Effector CD8-positive, alpha-beta T cell (primary cell): ENCODE results near the gene BCAN.

Source experiments
- DNase-seq: peaks from one replicate; lab custom pipeline; 2025; lab: John Stamatoyannopoulos, UW

BCAN gene

DNA sequence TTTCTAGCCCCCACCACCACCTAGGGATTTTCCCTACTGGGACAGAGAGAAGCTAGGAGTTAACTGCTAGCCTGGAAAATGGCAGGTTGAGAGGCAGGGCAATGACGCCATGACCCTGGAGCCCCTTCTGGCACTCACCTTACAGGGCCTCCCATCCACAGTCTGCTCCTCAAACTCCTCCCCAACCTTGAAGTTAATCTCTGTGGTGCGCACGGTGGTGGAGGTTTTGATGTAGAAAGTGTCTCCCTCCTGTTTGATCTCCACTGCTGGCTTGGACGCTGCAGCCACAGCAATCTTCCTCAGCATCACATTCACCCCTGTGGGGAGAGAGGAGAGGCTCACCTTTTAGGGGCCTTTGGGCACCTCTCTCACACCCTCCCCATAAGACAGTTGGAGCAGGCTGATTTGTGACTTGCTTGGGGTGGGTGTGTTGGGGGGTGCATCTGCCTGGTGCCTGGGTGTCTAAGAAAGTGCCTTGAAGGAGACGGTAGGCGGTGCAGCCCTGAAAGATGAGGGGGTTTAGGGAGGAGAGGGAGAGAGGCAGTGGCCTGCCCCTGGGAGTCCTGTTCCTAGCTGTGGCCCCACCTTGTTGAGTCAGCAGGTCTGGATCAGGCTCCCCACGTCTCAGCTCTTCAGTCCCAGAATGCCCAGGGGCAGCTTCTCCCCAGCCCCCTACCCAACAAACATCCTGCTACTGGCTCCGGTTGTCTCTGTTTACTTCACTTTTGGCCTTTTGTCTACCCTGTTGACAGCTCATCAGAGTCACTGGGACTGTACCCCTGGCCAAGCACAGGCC, 59.0 kb downstream of the BCAN start:
- DNase-seq: no peak

GRCh38 chr1:156703336-156703735, 61.4 kb downstream of the BCAN start:
- DNase-seq: no peak

- DNase-seq: no peak
Measured at GRCh38 chr1:156703741-156704140, 61.8 kb downstream of the BCAN start.

- DNase-seq: no peak
Measured at GRCh38 chr1:156704166-156704711, 62.3 kb downstream of the BCAN start.

DNA sequence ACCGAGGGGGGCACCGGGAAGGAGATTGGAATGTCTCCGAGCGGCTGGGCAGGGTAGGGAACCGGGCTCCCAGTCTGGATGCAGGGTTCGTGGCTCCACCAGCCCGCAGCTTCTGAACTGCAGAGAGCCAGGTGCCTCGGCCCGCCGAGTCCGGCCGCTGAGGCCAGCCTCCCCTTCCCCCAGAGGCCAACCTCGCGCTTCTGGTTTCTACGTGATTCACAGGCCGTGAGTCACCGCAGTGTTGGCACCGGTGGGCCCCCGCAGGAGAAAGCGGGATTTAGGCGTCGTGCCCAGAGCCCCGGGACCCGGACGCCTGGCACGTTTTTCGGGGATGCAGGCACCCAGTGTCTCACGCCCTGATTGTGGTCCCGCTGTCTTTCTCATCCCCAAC, 63.0 kb downstream of the BCAN start:
- DNase-seq: no peak

DNA sequence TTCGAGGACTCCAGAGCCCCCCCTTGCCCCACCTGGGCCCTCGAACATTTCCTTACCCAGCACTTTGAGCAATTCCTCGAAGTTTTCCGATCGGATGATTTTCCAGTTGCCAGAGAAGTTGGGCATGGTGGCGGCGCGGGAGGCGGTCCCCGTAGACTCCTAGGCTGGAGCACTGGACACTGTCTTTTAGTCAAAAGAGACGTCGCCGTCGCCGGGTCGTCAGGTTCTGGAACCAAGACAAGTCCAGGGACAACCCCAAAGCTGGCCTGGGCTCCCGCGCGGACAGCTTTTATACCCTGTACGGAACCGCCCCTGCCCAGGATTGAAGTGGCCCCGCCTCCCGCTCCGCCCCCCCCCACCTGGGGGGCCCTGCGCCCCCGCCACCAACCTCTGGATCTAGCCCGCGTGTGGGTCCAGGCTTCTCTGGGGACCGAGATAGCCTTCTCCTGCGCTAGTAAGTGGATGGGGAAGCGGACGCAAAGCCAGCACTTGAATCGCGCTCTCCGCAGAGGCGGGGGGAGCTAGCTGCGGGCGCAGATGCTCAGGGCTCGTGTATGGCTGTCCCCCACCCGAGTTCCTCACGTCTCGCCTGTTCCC, 63.5 kb downstream of the BCAN start, which contains the start of gene CRABP2:
Gene CRABP2, minus strand, starts transcription at position 263 of the 597 bp plus-strand sequence. Its CDS starts 137 bp downstream, at position 126.
- peak; percentile 37 for DNase-seq

DNA sequence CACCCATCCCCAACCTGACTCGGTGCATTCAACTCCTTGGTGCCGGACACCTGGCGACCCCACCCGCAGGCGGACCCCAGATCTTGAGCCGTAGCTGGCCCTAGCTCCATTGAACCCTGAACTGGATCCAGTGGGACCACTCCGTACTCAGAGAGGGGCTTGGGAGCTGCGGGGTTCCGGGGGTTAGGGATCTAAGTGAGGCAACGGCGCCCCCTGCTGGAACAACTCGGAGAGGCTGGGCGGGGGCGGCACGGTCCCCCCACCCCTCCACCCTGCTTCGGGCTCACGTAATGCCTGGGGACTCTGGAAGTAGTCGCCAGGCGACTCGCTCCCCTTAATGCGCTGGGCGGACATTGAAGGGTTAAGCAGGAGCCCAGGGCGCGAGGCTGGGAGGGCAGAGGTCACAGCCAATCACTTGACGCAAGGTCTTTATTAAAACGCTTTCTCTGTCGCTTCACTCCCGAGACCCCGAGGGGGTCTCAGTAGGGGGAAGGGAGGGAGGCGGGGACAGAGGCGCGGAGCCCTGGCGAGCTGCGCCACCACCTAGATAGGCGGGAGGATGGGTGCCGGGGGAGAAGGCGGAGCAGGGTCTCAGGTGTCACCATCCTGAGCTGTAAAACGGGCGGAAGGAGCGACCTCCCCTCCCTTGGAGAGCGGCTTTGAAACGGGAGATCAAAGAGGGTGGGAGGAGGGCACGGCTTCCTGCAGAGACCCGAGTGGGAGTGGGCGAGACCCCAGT, 64.2 kb downstream of the BCAN start:
- peak; percentile 62 for DNase-seq

DNA sequence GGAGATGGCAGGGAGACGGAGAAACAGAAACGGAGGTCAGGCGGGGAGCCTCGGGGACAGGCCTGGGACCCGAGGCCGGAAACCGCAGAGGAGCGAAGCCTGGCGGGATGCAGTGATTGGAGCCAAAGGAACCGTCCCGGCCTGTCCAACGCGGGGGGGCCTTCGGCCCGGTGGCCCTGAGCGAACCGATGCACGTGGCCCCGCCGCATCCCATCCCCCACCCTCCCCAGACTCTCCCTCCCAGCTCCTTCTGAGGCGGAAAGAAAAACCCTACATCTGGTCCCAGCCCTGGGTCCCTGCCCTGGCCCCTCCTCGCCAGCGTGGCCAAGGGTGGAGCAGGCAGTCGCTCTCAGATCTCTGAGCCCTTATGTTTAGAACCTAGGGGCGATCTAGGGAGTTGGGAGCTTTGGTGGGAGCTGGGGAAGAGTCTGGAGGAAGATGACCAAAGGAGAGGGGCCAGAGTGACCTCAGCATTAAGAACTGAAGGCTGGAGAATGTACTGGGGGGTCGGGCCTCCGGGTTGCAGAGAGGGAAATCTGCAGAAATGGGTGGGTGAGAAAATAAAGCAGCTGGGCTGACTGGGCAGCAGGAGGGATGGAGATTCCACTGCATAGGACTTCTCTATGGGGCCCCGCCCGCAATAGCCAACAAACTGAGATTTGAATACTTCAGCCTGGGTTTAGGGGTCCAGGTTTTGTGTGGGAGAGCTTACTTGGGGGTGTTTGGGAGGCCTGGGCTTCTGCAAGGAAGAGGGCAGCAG, 64.9 kb downstream of the BCAN start:
- no peak for DNase-seq

- no peak for DNase-seq
Measured at GRCh38 chr1:156707417-156708217, 65.7 kb downstream of the BCAN start.

DNA sequence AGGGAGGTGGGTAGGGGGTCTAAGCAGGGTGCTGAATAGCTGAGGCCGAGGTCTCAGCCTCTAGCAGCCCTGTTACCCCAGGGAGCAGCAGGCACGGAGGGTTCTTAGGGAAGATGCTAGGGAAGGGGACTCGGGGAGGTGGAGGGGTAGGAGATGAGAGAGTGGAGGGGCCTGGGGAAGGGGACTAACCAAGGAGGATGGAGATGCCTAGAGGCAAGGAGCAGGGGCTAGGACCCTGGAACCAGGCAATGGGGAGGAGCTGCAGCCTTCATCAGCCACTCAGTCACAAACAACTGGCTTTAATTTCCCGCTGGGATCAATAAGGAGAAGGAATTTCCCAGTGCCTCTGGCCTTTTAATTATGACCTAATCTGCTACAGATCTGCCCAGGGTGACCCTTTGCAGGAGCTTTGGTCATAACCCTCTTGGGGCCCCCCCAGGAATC, 66.3 kb downstream of the BCAN start:
- no peak for DNase-seq

- no peak for DNase-seq
Measured at GRCh38 chr1:156709031-156709430, 67.1 kb downstream of the BCAN start.
